ENCODE data around the gene RSAD2. TPM values are rescaled to one million over a fixed set of nuclear protein-coding genes. Genes with fewer than 3 reads are reported as not detected.
A peak's percentile ranks its signal among the peaks of the same experiment; 100 is the strongest.
"Not testable (repeated sequence)": the region's sequence is repeated elsewhere in the genome, so short reads cannot be mapped to it uniquely, and the experiment has no call there.

RSAD2 gene, protein sequence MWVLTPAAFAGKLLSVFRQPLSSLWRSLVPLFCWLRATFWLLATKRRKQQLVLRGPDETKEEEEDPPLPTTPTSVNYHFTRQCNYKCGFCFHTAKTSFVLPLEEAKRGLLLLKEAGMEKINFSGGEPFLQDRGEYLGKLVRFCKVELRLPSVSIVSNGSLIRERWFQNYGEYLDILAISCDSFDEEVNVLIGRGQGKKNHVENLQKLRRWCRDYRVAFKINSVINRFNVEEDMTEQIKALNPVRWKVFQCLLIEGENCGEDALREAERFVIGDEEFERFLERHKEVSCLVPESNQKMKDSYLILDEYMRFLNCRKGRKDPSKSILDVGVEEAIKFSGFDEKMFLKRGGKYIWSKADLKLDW
- total RNA-seq, result 3.3 TPM

DNA sequence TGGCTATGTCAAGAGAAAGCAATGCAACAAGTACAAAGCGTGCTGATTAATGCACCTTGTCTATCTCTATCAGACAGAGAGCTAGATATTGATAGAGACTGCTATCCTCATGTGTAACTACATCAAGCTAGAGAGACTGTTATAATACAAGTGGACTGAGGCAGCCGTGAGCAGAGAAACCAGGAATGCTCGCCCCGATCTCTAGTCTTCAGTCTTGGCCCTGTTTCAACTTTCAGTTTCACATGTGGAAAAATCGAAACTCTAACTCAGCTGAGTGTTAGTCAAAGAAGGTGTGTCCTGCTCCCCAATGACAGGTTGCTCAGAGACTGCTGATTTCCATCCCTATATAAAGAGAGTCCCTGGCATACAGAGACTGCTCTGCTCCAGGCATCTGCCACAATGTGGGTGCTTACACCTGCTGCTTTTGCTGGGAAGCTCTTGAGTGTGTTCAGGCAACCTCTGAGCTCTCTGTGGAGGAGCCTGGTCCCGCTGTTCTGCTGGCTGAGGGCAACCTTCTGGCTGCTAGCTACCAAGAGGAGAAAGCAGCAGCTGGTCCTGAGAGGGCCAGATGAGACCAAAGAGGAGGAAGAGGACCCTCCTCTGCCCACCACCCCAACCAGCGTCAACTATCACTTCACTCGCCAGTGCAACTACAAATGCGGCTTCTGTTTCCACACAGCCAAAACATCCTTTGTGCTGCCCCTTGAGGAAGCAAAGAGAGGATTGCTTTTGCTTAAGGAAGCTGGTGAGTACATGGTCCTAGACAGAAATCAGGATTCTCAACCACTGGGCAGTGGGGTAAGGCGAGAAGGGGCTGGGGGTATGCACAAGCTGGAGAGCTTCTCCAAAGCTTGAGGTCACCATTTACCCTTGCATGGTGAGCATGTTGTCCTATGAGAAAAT lies at the start of gene RSAD2:
TSS of gene RSAD2 (plus strand) at position 376 of the 903 bp plus-strand sequence. CDS start at position 400, 24 bp downstream.
- no peak for DNase-seq (ENCODE audit: low spot score in 2 of 2)
- no peak for FAIRE-seq

DNA sequence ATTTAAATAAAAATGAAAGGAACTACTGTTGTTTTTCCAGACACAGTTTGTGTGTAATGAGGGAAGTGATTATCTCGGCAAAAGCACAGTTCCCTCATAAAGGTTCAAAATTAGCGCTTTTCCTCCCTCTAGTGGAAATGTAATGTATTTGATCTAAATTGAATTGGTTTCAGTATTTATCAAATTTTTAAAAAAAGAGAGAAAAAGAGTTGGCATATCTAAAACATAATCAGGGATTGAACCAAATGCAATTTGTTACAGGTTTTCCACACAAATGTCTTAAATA lies 49.3 kb upstream of the RSAD2 start:
- FAIRE-seq (peak; percentile 95), DNase-seq (ENCODE audit: low spot score in 2 of 2) (peak; percentile 17 to 35)

DNA sequence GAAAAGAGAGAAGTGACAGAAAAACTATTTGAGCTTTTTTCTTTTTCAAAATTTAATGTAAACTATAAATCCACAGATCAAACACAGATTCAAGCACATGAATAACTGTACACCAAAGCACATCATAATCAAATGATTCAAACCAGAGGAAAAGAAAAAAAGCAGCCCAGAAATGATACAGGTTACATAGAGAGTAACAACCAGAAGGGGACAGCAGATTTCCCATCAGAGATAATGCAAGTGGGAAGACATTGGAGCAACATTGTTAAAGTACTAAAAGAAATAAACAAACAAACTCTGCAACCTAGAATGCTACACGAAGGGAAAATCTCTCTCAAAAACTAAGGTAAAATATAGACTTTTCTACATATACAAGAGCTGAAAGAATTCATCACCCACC lies 46.3 kb upstream of the RSAD2 start:
- no peak for DNase-seq (ENCODE audit: low spot score in 2 of 2)
- FAIRE-seq, result no peak

DNA sequence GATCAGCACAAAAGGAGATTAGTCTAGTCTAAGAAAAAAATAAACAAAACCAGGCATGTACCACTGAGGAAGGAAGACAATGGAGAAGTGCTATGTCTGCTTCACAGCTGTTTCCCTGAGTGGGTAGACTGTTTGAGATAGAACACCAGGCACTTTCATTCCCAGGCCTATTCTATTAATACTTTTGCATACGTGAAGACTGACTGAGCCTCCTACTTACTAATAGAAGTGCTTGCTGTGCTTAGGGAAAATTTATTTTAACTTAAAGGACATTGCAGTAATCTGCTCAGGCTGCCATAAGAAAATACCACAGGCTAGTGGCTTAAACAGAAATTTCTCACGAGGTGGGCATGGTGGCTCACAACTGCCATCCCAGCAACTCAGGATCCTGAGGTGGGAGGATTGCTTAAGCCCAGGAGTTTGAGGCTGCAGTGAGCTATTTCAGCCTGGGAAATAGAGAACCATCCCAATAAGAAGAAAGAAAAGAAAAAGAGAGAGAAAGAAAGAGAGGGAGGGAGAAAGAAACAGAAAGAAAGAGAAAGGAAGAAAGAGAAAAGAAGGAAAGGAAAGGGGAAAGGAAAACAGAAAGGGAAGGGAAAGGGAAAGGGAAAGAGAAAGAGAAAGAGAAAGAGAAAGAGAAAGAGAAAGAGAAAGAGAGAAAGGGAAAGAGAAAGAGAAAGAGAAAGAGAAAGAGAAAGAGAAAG lies 44.8 kb upstream of the RSAD2 start:
- no peak for DNase-seq (ENCODE audit: low spot score in 2 of 2)
- FAIRE-seq, result no peak

DNA sequence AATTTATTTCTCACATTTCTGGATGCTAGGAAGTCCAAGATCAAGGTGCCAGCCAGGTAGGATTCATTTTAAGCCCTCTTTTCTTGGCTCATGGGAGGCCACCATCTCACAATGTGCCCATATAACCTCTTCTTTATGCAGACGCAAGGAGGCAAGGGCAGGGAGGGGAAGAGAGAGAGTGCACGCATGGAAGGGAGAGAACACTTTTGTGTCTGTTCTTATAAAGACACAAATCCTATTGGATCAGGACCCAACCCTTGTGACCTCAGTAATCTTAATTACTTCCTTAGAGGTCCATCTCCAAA lies 44.3 kb upstream of the RSAD2 start:
- DNase-seq (ENCODE audit: low spot score in 2 of 2) (no peak), FAIRE-seq (no peak)

DNA sequence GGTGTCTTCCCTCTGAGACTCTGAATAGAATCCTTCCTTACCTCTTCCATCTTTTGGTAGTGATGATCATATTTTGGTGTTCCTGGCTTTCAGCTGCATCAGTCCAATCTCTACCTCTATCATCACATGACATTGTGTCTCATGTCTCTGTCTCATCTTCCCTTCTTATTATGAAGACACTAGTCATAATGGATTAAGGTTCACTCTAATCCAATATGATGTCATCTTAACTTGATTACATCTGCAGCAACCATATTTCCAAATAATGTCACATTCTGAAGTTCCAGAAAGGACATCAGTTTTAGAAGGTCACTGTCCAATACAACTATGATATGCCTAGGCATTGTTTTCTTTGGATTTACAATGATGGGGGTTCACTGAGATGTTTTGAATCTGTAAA lies 43.4 kb upstream of the RSAD2 start:
- no peak for FAIRE-seq
- no peak for DNase-seq (ENCODE audit: low spot score in 2 of 2)

DNA sequence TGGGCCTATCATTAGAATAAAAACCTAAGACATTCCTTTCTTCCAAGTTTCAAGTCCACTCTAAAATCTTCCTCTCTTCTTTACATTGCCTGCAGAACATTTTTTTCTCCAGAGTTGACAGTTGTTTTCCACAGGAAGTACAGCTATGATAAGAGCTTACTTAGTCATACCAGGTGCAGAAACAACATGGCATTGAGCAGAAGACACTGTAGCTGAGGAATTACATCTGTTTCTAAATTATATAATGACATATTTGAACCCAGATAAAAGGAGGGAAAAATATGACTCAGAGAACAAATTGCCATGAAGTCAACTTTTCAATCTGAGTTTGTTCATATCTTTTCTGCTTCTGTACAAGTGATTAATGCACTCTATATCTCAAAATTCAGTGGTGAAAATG lies 42.1 kb upstream of the RSAD2 start:
- DNase-seq (ENCODE audit: low spot score in 2 of 2) (no peak), FAIRE-seq (no peak)

DNA sequence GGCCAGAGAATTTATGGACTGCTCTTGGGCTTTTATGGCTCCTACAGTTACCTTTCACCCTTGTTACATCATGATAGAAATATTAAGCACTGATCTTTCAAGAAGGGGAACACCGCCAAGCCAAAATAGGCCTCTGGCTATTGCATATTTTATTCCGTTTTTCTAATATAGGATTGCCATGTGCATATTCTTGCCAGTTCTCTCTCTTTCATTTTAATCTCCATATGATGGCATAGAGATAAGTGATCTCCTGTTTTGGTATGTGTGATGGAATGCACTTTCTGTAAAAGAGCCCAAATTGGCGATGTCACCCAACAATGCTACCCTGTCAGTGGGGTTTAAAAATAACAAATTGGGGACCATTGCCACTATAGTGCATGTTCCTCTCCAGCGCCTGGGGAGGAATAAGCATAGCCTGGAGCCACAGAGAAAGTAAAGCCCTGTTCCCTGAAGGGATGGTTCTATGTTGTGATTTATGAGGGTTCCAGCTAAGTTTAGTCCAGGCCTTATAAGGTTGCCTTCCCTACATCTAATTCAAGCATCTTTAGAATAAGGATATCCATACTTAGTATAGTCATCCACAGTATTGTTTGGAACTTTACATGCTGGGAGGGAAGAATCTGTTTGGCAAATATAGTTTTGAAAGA lies 38.8 kb upstream of the RSAD2 start:
- DNase-seq (ENCODE audit: low spot score in 2 of 2) (no peak), FAIRE-seq (no peak)

DNA sequence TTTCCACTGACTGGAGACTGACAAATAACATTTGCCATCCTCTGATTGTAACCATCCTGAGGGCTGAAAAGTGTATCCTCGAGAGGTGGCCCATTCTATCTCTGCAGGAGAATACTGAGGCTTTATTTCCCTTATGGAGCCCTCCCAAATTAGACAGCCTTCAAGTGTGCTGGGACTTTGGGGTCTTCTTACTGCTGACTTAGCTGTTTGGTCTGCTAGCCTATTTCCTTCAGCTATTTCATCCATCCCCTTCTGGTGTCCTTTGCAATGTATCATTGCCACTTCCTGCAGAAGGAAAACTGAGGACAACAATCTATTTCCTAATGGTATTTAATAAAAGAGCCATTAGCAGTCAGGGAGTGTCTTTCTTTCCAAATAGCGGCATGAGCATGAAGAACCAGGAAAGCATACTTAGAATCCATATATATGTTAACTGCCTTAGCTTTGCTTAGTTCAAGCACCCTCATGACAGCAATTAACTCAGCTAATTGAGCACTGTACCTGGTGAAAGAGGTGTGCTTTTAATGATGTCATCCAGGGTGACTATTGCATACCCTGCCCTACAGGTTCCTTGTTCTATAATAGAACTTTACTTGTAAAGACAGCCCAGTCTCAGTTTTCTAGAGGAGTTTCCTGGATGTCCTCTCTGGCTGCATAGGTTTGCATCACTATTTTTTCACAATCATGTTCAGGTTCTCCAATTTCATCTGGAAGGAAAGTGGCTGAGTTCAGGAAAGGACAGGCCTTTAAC lies 35.9 kb upstream of the RSAD2 start:
- no peak for DNase-seq (ENCODE audit: low spot score in 2 of 2)
- no peak for FAIRE-seq

DNA sequence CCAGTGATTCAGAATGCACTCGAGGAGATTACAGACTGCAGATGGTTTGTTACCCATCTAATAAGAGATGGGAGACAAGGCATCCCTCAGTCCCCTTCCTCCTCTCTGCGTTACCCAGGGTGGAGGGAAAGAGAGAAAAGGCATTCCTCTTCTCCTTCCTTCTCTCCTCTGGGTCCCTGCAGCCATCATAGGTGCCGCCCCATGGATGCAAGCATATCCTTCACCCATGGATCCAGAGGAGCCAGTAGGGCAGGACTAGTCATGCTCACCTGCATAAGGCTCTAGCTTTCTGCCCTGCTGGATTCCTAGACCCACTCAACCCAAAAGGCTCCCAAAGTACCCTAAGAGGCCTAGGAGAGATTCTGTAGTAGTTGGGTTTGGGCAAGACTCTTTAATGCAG lies 32.3 kb upstream of the RSAD2 start:
- FAIRE-seq, result no peak

DNA sequence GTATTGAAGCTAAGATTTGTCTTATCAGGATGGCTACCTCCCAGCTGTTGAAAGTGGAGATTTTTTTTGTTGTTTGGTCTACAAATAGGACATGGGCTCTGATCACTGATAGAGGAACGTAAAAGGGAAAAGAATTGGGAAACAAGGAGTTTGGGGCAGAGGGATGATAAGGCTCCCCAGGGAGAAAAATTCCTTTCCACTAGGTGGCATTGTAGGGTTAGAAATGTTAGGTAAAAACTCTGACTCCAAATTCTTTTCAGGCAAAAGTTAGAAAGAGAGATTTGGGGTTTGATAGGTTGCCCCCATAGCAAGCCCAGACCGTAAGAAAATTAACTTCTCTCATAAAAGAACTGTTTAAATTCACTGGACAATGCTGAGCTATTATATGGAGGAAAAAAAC lies 31.7 kb upstream of the RSAD2 start:
- FAIRE-seq (no peak), DNase-seq (ENCODE audit: low spot score in 2 of 2) (no peak)

More for the DNA sequence above, 32.3 kb upstream of the RSAD2 start:
- no peak for DNase-seq (ENCODE audit: low spot score in 2 of 2)

DNA sequence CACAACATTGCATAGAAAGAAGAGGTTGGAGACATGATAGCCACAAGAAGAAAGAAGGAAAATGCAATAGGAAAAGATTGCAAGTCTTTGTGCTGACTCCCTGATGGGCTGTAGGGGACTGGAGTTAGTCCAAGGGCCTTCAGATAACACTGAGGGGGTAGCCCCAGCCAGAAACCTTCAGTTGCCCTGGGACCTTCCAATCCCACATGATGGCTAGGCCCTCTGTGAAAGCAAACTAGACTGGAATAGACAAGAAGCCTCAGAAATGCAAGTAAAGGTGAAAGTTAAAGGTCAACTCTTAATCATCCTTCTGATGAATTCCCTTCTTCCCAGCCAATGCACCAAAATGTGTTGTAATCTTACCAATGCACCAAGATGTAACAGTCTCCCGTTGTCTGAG lies 31.0 kb upstream of the RSAD2 start:
- DNase-seq (ENCODE audit: low spot score in 2 of 2), result no peak
- no peak for FAIRE-seq

DNA sequence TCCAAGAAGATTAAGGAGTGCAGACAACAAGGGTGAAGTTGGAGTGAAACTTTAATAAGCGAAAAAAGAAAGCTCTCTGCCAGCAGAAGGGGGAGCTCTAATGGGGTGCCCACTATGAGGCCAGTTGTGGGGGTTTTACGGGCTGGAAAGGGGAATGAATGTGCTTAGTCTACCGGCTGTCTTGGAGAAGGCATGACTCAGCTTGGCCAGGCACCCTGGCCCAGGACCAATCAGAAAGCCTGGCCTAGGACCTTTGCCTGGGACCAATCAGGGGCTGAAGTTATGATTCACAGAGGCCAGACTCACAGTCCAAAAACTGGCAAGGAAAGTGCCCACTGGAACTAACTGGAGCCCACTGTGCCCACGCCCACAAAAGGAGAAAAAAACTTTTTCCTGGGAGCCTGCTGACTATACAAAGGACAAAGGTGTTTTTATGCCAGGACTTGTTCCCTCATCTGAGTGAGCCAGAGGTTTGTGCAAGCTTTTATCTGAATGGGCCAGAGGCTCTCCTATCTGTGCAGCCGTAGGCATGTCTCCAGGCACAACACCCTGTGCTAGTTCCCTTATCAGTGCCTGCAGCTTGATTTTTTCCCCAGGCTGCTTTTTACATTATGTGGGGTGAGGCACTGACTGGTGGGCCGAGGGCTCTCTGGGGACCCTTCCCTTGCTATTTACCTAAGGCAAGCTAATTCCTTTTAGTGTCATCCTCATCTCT lies 30.5 kb upstream of the RSAD2 start:
- FAIRE-seq (no peak), DNase-seq (ENCODE audit: low spot score in 2 of 2) (no peak)

DNA sequence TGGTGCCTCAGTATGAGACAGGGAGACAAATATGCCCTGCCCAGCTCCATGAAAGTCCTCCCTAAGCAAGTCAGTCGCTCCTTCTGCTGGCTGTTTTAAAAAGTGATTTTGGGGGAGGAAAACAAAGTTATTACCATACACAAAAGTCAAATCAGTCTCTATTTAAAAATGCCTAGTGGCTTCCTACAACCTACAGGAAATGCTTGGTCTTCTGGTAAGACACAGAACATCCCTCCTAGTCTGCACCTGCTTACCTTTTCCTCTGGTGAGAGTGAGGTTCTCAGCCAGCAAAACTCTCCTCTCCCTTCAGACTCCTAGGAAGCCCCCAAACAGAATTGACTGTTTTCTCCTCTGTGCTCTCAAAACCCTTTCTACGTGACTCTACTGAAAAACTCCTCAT lies 25.4 kb upstream of the RSAD2 start:
- DNase-seq (ENCODE audit: low spot score in 2 of 2) (no peak), FAIRE-seq (no peak)

DNA sequence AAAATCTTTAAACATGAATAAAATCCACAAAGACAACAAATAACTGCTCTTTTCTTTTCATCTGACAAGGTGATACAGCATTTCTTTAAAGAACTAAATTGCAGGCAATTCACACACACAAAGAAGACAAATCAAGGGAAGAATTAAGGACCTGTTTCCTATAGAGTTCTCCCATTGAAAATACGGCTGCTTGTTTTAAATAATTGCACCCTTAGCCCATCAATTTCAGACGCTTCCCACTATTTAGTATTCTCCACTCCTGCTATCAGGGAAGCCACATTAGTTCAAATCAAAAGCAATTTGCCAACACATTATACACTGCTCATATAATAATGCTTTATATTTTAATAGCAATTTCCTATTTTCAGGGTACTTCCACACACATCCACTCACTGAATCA lies 23.2 kb upstream of the RSAD2 start:
- DNase-seq (ENCODE audit: low spot score in 2 of 2), result no peak
- FAIRE-seq, result no peak

DNA sequence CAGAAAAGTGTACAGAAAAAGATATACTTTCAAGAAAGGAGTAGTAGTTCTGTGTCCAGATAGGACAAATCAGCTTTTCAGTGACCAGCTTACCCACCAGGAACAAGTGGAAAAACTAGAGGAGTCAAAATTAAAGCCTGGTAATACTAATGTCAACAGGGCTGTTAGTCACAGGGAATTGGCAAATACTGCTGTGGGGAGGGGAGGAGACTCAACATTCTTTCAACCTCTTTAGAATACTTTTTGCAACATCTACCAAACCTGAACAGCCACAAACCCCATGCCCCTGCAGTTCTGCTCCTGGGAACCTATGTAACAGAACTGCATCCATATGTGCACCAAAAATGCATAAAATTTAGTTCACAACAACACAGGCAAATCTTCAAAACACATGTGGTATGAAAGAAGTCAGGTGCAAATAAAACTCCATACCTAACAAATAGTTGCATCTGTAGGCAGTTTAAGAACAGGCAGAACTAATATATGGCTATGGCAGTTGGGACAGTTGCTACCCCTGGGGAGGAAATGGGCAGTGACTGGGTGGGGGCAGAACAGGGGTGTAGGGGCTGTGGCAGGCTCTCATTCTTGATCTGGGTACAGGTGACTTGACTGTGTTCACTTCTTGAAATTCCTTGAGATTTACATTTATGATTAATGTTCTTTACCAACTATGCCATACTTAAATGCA lies 21.6 kb upstream of the RSAD2 start:
- DNase-seq (ENCODE audit: low spot score in 2 of 2), result no peak
- FAIRE-seq, result no peak

DNA sequence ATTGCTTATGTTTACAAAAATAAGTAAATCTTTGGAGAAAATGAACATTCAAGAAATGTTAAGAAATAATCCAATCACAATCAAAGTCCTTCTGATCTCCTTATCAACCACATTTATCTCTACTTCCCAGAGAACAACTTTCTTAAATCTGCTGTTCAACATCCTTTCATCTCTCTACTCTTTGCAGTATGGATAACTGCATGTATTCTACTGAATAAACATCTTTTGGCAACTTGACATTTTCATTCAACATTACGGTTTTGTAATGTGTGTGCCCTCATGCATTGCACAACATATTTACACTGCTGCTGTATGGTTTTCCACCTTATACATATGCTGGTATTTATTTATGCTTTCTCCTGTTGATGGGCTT lies 21.0 kb upstream of the RSAD2 start:
- DNase-seq (ENCODE audit: low spot score in 2 of 2) (no peak), FAIRE-seq (no peak)

DNA sequence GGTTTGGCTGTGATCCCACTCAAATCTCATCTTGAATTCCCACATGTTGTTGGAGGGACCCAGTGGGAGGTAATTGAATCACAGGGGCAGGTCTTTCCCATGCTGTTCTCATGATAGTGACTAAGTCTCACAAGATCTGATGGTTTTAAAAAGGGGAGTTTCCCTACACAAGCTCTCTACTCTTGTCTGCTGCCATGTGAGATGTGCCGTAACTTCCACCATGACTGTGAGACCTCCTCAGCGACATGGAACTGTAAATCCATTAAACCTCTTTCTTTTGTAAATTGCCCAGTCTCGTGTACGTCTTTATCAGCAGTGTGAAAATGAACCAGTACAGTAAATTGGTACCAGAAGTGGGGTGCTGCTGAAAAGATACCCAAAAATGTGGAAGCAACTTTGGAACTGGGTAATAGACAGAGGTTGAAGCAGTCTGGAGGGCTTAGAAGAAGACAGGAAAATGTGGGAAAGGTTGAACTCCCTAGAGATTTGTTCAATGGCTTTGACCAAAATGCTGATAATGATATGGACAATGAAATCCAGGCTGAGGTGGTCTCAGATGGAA lies 19.0 kb upstream of the RSAD2 start:
- FAIRE-seq; DNase-seq (ENCODE audit: low spot score in 2 of 2): not testable (repeated sequence)

DNA sequence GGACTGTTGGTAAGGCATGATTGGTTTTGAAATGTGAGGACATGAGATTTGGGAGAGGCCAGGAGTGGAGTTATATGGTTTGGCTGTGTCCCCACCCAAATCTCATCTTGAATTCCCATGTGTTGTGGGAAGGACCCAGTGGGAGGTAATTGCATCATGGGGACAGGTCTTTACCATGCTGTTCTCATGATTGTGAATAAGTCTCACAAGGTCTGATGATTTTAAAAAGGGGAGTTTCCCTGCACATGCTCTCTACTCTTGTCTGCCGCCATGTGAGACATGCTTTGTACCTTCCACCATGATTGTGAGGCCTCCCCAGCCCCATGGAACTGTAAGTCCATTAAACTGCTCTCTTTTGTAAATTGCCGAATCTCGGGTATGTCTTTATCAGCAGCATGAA lies 17.3 kb upstream of the RSAD2 start:
- DNase-seq (ENCODE audit: low spot score in 2 of 2) (no peak), FAIRE-seq (no peak)

Data from frontal cortex (tissue), 4 donors.